Endothelial cell (in vitro differentiated cells): ENCODE data around the gene NAALADL2. TPM values are rescaled to one million over a fixed set of nuclear protein-coding genes. Genes with fewer than 3 reads are reported as not detected.

ENCODE experiments used
- DNase-seq: peaks from one replicate; pipeline ENCODE4 v3.0.0; 2021; ENCODE audit warnings: low spot score
- H3K27ac Mint-ChIP-seq: one replicate; pipeline ENCODE4 v1.8.0; 2021; ENCODE audit warnings: mixed read lengths, inconsistent platforms; ENCODE audit not compliant: unreplicated experiment
- H3K27me3 Mint-ChIP-seq: one replicate; pipeline ENCODE4 v1.8.0; 2021; ENCODE audit warnings: mild to moderate bottlenecking, moderate library complexity, mixed read lengths, inconsistent platforms; ENCODE audit not compliant: unreplicated experiment
- H3K36me3 Mint-ChIP-seq: one replicate; pipeline ENCODE4 v1.8.0; 2021; ENCODE audit warnings: mild to moderate bottlenecking, low read depth, mixed read lengths, inconsistent platforms; ENCODE audit not compliant: unreplicated experiment
- H3K4me1 Mint-ChIP-seq: one replicate; pipeline ENCODE4 v1.8.0; 2021; ENCODE audit warnings: mild to moderate bottlenecking, mixed read lengths, inconsistent platforms; ENCODE audit not compliant: unreplicated experiment
- H3K4me3 Mint-ChIP-seq: one replicate; pipeline ENCODE4 v1.8.0; 2021; ENCODE audit warnings: mild to moderate bottlenecking, mixed read lengths, inconsistent platforms; ENCODE audit not compliant: unreplicated experiment
- H3K9me3 Mint-ChIP-seq: one replicate; pipeline ENCODE4 v1.8.0; 2021; ENCODE audit warnings: mixed read lengths, inconsistent platforms; ENCODE audit not compliant: unreplicated experiment
- CTCF ChIP-seq: fragments of 200-600 bp; sonication (generic); IDR thresholded peaks from one replicate; pipeline ENCODE4 v1.5.0; 2021; ENCODE audit warnings: antibody characterized with exemption; ENCODE audit not compliant: unreplicated experiment
- total RNA-seq: library from RNA; stranded (reverse); fragmentation: NEBNext Ultra II Directional; extraction: Animal tissue kit (Norgen Biotek cat#: 25700); gene quantifications from one replicate; pipeline ENCODE4 v1.2.1, GENCODE V29; 2021; ENCODE audit not compliant: unreplicated experiment

Gene NAALADL2
- total RNA-seq, 1 donor from 2014 or later: 3.5 TPM

- Mint-ChIP-seq H3K9me3 (no peaks in the 10 kb centered on the region), H3K36me3 (no peaks in the 10 kb centered on the region)
- no peak for TF ChIP-seq CTCF
These were observed 695.7 kb downstream of the NAALADL2 start for GRCh38 chr3:175554801-175555200.

GRCh38 chr3:175558261-175558660, 699.1 kb downstream of the NAALADL2 start:
- H3K4me3 Mint-ChIP-seq: no peak overlapping the region

More at GRCh38 chr3:175554801-175555200, 695.7 kb downstream of the NAALADL2 start:
- no peaks in the 10 kb centered on the region for H3K27me3 Mint-ChIP-seq
- no peak overlapping the region for H3K27ac Mint-ChIP-seq
- no peak overlapping the region for H3K4me3 Mint-ChIP-seq
- no peaks in the 10 kb centered on the region for H3K4me1 Mint-ChIP-seq
- DNase-seq: no peak

GRCh38 chr3:175564363-175564762, 705.2 kb downstream of the NAALADL2 start:
- Mint-ChIP-seq H3K4me1 (no peaks in the 10 kb centered on the region), H3K36me3 (no peaks in the 10 kb centered on the region), H3K4me3 (no peak overlapping the region), H3K27me3 (no peaks in the 10 kb centered on the region), H3K27ac (no peak overlapping the region), H3K9me3 (no peaks in the 10 kb centered on the region)
- no peak for TF ChIP-seq CTCF
- no peak for DNase-seq

More at GRCh38 chr3:175558261-175558660, 699.1 kb downstream of the NAALADL2 start:
- no peak for DNase-seq
- no peak for TF ChIP-seq CTCF
- no peak overlapping the region for H3K27ac Mint-ChIP-seq
- no peaks in the 10 kb centered on the region for H3K9me3 Mint-ChIP-seq
- no peaks in the 10 kb centered on the region for H3K36me3 Mint-ChIP-seq
- H3K27me3 Mint-ChIP-seq: no peaks in the 10 kb centered on the region
- no peaks in the 10 kb centered on the region for H3K4me1 Mint-ChIP-seq

GRCh38 chr3:175571096-175571495, 712.0 kb downstream of the NAALADL2 start:
- Mint-ChIP-seq H3K36me3 (no peaks in the 10 kb centered on the region), H3K27ac (no peak overlapping the region), H3K4me1 (no peaks in the 10 kb centered on the region), H3K27me3 (no peaks in the 10 kb centered on the region), H3K9me3 (no peaks in the 10 kb centered on the region), H3K4me3 (no peak overlapping the region)
- no peak for TF ChIP-seq CTCF
- no peak for DNase-seq

- H3K4me3 Mint-ChIP-seq: no peak overlapping the region
- H3K9me3 Mint-ChIP-seq: no peaks in the 10 kb centered on the region
- no peak overlapping the region for H3K27ac Mint-ChIP-seq
- H3K36me3 Mint-ChIP-seq: no peaks in the 10 kb centered on the region
- no peak for TF ChIP-seq CTCF
- H3K4me1 Mint-ChIP-seq: no peaks in the 10 kb centered on the region
- no peaks in the 10 kb centered on the region for H3K27me3 Mint-ChIP-seq
- DNase-seq: no peak
These were observed 714.1 kb downstream of the NAALADL2 start for GRCh38 chr3:175573226-175573625.
